ENCODE results near the gene RASAL2.
A peak's percentile ranks its signal among the peaks of the same experiment; 100 is the strongest.
"Not testable (repeated sequence)": the region's sequence is repeated elsewhere in the genome, so short reads cannot be mapped to it uniquely, and the experiment has no call there.

The RASAL2 gene

DNA sequence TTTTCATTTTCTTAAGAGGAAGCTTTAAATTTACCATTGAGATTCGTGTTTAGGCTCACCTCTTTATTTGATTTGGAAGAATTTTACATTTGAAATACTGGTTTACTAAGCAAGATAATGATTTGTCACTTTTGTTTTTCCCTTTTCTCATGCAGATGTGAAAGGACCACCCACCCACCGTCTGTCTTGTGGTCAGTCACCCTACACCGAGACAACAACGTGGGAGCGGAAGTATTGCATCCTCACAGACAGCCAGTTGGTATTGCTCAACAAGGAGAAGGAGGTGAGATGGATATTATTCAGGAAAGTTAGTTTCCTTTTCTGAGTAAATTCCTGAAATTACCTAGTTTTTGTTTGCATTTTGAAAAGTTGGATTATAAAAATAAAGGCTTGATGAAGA, 189.5 kb downstream of the RASAL2 start:
- DNase-seq (ENCODE audit: low spot score), result peak; percentile 86

DNA sequence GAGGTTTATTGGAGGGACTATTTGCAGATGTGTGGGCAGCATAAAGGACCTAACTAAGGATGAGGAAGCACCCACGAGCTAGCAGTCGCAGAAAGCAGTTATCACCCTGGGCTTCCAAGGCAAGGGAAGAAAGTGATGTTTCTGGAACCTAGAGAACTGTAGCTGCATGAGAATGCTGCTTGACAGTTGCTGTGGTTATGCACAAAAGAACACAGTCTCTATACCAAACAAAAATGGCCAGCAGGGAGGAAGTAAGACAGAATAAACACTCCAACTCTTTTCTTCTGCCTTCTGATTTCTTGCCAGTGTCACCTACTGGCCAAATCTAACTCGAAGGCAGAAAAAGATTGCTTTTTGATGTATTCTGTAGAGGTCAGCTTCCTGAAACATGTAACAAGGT, 190.2 kb downstream of the RASAL2 start:
- no peak for DNase-seq (ENCODE audit: low spot score)

DNA sequence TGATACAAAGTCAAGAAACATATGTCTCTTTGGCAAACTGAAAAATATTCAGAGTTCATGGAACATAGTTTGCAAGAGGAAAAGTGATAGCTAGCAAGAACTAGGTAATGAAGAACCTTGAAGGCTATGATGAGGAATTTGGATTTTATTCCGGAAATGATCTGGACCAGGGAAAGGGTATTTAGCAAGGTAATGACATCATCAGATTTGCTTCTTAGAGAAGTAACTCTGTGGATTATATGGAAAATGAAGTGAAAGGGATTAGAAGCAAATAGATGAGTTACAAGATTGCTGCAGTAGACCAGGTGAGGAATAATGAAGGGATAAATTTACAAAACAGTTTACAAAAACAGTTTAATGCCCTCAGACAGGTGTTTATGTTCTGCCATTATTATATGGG, 197.3 kb downstream of the RASAL2 start:
- DNase-seq (ENCODE audit: low spot score), result no peak

DNA sequence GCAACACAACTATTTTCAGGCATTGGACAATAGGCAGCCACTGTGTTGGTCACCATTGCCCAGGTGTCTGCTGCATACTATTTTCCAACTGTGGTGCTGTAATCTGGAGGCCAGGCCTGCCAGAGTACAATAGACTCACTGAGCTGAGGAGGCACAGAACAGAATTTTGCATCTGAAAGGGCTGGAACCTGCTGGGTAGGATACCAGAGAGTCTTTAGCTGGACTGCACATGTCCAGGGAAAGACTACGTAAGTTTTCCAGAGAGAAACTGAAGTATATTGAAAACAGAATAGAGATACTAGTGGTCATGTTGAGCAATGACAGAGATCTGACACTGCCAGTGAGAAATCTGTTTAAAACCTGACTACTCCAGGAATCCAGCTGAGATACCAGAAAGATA, 200.8 kb downstream of the RASAL2 start:
- no peak for DNase-seq (ENCODE audit: low spot score)

DNA sequence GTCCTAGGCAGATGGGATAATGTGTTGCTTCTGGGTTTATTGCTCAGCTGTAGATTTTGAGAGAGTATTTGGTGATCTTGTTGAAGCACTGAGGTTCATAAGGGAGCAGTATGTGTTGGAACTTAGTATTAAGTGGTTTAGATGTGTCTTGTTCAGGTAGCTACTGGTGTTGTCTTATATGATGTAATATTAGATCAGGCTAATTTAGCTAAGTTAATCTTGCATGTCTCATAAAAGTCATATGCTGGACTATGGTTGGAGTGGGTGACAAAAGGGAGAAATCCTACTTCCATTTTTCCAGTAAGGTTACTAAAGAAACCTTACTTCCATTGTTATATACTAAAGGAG, 206.4 kb downstream of the RASAL2 start:
- no peak for DNase-seq (ENCODE audit: low spot score)

DNA sequence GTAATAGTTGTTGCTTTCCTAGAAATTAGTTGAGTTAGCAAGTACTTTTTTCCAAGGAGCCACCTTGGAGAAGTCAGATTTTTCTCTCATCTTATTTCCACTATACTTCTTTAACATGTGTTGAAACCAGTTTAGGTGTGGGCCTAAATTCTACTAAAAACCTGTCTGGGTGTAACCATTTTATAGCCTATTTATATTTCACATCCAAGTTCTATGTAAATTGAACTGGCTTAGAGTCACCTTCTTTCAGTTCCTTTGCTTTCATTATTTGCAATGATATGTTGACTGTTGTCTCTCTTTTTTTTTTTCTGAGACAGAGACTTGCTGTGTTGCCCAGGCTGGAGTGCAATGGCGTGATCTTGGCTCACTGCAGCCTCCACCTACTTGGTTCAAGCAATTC, 207.2 kb downstream of the RASAL2 start:
- no peak for DNase-seq (ENCODE audit: low spot score)

DNA sequence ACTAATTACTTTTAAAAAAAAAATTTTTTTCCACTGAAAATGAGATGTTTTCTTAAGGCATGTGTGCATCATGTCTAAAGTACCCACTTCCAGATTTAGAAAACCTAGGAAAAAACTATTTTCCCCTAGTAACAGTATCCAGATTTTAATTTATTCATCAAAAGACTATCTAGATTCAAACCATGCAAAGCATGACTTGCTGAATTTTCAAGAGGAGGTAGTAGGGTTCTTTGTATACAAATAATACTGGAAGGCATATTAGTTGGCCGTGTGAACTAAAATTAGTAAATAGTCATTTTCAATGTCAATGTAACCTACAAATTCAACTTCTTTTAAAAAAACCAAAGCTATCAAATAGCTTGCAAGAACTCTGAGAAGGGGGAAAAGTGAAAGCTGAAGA, 213.4 kb downstream of the RASAL2 start:
- DNase-seq (ENCODE audit: low spot score), result no peak

DNA sequence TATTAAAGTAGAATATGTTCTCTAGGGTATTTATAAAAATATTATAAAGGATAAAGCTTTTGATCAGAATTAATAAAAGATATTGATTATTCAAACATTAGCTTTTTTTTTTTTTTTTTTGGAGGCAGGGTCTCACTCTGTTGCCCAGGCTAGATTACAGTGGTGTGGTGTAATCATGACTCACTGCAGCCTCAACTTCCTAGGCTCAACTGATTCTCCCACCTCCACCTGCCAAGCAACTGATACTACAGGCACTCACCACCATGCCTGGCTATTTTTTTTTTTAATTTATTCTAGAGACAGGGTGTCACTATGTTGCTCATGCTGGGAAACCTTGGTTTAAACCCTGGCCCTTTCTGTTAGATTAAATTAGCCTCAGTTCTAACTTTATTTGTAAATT, 214.5 kb downstream of the RASAL2 start:
- no peak for DNase-seq (ENCODE audit: low spot score)

DNA sequence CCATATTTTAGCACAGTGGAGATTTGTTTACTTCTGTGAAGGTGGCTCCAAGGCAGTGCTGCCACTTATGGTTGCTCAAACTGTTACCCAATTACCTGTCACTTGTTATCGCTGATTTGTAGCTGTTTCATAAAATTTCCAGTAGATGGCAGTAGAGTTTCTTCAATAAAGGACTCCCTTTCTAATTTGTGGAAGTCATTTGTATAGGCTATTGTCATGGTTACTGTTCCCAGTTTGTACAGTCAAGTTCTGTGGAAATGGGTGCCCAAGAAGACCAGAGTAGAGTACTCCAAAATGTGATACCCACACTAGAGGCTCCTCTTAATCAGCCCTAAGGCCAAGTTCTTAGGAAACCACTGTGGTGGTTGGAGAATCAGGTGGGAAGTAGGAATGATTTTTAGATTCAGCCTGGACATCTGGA, 216.8 kb downstream of the RASAL2 start:
- DNase-seq (ENCODE audit: low spot score), result peak; percentile 75

DNA sequence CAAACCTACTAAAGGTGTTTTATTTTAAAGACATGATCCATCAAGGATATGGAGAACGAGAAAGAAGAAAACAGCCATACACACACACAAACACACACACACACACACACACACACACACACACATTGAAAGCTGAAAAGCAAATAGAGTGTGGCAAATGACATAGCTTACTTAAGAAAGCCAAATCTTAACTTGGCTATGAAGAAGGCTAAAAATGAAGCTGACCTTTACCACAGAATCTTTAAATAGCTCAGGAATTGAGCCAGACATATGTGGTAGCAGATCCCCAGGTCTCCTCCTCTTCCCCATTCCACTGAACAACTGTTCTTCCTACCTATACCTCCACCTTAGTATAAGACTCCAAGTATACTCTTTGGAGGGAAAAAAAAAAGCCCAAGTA, 217.3 kb downstream of the RASAL2 start:
- no peak for DNase-seq (ENCODE audit: low spot score)

DNA sequence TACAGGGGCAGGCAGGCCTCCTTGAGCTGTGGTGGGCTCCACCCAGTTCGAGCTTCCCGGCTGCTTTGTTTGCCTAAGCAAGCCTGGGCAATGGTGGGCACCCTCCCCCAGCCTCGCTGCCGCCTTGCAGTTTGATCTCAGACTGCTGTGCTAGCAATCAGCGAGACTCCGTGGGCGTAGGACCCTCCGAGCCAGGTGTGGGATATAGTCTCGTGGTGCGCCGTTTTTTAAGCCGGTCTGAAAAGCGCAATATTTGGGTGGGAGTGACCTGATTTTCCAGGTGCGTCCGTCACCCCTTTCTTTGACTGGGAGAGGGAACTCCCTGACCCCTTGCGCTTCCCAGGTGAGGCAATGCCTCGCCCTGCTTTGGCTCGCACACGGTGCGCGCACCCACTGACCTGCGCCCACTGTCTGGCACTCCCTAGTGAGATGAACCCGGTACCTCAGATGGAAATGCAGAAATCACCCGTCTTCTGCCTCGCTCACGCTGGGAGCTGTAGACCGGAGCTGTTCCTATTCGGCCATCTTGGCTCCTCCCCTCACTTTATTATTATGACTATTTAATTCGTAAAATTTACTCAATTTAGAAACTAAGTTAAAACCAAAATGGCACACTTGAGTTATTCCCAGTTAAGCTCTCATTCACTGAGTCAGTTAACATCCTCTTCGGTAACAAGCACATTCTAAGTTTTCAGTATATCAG, 226.5 kb downstream of the RASAL2 start:
- not testable (repeated sequence) for DNase-seq (ENCODE audit: low spot score)

DNA sequence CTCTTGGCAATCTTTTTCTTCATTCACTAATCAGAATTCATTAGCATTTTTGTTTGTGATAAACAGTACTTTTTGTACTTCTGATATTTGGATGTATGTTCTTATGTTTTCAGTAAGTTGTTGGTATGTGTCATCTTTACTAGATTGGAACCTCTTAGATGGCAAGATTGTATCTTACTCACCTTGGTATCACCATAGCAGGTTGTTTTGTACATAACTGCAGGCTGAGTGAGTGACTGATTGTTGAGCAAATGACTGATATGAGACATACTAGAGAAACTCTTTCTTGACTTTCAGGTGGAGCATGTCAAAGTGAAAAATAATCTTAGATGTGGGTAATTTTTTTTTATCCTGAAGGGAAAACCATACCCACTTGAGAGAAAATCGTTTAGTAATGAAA, 229.2 kb downstream of the RASAL2 start:
- DNase-seq (ENCODE audit: low spot score), result no peak

DNA sequence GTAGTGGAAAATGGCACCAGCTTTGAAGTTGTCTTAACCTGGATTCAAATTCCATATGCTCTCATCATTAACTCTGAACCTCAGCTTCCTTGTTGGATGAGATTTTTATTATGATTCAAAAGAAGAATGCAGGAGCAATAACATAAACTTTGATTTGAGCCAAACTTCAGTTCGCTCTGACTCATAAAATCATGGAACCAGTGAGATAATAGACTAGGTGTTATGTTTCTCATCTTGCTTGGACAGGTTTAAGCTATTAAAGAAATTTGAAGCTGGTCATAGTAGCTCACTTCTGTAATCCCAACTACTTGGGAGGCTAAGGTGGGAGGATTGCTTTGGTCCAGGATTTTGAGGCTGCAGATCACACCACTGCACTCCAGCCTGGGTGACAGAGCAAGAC, 230.1 kb downstream of the RASAL2 start:
- DNase-seq (ENCODE audit: low spot score), result no peak

DNA sequence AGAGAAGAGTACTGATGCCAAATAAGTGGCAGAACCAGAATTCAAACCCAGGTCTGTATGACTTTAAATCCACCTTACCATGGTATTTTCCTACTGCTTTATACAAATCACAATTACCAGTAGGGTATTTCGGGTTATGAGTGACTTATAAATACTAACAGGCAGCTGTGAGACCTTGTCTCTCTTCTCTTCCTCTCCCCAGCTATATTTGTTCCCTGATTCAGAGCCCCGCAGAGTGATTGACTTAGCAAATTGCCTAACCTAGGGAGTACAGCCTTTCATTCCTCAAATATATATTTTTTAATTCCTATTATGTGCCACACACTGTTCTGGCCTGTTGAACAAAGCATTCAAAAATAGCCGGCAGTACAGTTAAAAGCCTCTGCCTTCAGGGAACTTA, 234.8 kb downstream of the RASAL2 start:
- DNase-seq (ENCODE audit: low spot score), result no peak

DNA sequence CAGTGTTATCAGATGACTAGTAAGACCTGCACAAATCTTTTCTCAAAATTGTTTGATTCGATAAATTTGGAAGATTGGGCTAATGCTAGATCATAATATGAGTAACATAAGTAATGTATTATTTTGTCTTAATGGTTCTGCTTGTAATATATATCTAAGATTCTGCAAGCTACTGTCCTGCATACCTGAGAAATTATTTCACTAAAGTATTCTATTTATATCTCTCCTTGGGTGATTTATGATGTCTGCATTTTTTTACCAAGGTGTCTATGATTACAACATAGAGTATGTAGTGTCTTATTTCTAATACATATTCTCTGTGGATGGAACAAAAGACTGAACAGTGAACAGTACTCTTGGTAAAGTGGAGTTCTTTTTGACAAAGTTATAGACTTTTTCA, 236.2 kb downstream of the RASAL2 start:
- DNase-seq (ENCODE audit: low spot score), result no peak

DNA sequence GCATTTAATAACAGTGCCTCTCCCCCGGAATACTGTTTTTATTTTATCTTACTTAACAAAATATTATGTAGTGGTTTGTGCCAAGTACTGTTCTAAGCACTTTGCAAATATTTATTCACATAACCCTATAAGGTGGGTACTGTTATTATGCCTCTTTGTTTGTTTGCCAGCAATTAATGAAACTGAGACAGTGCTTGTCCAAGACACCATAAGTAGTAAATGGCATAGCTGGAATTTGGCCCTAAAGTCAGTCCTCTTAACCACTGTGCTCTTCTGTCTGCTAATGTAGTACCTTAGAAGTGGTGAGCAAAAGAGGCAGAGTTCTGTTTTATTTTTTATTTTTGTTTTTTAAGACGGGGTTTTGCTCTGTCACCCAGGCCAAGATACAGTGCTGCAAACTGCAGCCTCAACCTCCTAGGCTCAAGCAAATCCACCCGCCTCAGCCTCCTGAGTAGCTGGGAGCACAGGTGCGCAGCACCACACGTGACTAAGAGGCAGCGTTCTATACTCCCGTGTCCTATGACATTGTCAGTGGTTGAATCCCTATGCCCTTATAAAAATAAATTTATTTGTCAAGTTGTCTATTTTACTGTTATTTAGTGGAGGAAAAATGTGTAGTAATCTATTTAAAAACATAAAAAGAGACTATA, 237.1 kb downstream of the RASAL2 start:
- DNase-seq (ENCODE audit: low spot score), result no peak

DNA sequence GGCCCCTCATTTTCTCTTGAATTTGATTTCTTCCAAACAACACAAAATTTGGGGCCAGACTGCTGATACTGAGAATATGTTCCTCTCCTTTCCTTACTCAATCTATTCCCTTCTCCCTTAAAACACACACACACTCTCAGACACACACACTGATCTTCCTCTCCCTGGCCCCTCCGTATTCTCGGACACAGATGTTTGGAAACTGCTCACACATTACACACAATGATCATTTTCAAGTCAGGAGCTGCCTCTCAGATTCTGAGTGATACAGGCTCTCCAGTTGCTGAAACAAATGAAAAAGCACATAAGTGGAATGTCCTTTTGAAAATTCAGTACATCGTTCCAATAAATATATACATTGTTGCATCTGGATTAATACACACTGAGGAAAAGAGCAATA, 241.5 kb downstream of the RASAL2 start:
- DNase-seq (ENCODE audit: low spot score), result no peak

DNA sequence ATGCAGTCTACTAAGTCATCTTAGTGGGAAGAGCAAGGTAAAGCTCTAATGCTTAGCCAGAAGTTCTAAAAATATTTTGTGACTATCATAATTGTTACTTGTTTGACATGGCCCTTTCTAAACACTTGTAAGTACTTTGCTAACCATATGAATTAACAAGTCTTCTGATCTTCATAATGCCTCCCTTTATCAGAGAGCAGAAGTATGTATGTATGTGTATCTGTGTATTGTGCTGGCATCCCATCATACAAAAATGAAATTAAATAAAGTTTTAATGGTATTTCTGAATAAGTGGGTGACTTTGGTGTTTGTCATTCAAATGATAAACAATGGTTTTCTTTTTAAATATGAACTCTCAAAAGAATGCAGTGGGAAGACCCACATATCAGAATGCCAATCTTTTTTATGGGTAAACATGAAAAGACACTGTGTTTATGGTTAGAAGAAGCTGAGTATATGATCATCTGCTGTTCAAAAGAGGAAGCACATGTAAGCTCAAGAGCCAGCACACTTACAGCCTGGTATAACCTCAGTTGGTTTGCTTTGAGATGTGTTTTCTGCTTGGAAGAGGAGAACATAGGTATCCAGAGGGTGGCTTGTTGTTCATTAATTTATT, 243.3 kb downstream of the RASAL2 start:
- DNase-seq (ENCODE audit: low spot score), result no peak

DNA sequence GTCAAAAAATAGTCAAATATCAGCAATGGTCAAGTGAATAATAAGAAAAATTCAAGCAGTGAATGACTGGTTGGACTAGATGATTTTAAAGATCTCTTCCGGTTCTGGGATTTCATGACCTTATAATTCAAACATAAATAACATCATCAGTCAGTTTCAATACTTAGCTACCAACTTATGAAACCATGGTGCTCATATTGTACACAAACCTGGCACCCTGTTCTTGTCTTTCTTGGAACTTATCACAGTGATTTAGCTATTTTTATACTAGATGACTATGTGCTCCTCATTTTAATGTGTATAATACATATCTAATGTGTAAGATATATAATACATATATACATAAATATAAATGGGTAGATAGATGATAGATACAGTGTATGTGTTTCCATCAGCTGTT, 245.9 kb downstream of the RASAL2 start:
- DNase-seq (ENCODE audit: low spot score), result no peak

DNA sequence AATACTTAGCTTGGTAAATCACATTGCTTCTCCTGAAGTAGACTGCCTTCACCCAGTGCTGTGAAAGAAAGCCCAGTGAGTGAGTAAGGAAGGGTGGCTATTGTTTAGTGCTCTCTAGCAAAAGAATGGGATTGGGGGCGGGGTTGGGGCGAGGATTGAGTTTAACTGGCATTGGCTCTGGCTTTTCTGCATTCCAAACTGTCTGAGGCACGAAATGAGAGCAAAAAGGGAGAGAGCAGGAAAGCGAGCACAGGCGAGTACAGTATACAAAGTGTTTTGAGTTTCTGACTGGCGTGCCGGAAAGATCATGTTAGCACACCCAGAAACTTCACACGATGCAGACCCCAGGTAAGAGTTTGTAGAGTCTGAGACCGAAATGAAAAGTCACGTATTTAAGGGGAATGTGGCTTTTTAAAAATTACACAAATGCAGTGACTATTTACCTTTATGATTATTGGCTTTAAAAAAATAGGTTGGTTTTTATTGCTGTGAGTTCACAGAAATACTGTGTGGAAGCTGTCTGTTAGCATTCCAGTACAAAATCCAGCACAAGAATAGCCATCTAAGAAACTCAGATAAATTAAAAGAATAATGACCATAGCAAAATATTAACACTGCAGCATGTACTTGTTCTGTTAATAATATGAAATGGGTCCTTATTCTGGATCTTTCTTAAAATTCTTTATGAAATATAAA, 247.5 kb downstream of the RASAL2 start:
- peak; percentile 84 for DNase-seq (ENCODE audit: low spot score)

DNA sequence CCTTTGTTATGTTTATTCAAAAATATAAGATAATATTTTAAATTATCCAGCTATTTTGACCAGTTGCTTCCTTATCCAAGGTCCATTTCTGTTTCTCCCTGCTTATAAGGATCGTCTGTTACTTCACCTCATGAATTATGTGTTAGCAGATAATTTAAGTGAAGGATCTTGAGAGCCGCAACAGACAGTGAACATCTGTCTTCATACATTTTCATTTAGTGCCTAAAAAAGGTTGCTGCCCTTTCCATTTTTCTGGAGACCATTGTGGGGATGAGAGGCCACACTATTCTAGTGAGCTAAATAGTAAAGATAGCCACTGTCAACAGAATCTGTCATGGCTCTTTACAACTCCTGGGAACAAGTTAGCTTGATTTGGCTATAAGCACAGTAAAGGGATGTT, 248.8 kb downstream of the RASAL2 start:
- no peak for DNase-seq (ENCODE audit: low spot score)

DNA sequence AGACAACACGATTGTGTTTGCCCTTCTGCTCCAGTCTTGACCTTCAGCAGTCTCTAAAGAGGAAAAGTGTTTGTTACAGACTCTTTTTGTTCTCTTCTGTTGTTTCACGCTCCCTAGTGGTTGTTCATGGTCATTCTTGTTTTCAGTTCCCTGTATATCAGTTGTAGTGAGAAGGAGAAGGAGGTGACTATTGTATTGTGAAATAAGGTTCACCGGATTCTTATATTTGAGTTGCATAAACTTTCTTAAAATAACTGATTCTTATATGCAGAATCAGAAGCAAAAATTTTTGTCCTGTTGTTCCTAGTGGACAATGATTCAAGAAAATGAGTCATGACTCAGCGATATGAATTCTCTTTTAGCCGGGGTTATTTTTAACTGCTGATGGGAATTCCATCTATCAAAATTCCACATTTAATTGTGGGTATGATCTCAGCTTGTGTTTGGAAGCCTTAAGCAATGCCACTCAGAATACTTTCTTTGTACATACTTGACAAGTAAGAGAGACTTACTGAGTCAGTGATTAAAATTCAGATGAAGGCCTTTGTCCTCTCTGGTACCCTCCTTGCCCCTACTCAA, 250.7 kb downstream of the RASAL2 start:
- DNase-seq (ENCODE audit: low spot score), result peak; percentile 36

DNA sequence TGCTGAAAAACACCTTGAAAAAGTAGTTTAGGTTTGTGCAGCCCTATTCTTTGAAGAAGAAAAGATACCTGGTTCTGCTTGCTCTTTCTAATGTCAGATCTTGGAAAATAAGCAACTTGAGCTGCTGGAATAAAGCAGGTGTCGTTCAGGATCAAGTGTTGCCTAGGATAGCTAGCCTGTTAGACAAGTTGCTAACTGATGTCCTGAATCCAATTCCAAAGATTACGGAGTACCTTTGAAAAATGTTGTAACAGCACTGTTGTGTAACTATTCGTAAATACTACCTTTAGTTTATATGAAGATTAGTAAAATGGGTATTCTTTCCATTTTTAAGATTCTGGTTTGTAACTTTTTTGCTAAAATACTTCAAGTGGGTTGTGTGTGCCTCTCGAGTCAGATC, 251.3 kb downstream of the RASAL2 start:
- DNase-seq (ENCODE audit: low spot score), result no peak

Measured in iPS-NIHi11 (cell line).